Stimulated activated CD4-positive, alpha-beta T cell treated with anti-CD3 and anti-CD28 coated beads, Interleukin-12 subunit alpha, Interleukin-12 subunit beta, amount 100 ng/mL, for 48 hours (primary cell): ENCODE results near the gene FADS2.

ENCODE experiments used
- DNase-seq, 3 donors: peaks; one replicate each; pipeline ENCODE4 v3.0.0-alpha.2; 2020; ENCODE audit warnings: low read depth in 2 of 3, low spot score in 1 of 3

Gene FADS2

GRCh38 chr11:61904539-61905048, 76.5 kb downstream of the FADS2 start:
- no peak for DNase-seq

DNA sequence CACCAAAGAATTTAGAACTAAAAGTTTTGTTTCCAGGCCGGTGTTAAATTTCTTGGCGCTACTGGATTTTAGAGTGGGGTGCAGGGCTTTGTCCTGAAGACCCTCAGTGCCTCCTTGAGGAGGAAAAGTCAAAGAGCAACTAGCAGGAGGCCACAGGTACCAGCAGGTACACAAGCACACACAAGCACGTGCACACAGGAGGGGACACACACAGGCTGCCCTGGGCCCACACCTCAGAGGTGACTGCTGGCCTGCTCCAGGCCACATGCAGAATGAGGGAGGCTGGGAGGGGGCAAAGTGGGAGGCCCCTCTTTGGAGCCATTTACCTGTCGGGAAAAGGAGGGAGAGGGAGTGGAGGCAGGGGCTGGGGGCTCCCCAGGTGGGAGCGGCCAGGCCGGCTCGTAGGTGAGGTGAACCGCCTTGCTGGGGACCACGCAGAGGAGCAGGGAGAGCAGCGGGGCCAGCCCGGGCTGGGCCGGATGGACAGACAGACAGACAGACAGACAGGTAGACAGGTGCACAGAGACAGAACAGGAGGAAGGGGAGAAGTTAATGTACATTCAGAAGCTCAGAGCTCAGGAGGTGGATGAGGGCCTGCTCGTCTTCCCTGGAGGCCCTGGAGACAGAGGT, 77.1 kb downstream of the FADS2 start:
- no peak for DNase-seq

GRCh38 chr11:61905801-61906521, 77.9 kb downstream of the FADS2 start:
- DNase-seq: no peak

GRCh38 chr11:61906522-61906909, 78.4 kb downstream of the FADS2 start:
- DNase-seq: no peak

DNA sequence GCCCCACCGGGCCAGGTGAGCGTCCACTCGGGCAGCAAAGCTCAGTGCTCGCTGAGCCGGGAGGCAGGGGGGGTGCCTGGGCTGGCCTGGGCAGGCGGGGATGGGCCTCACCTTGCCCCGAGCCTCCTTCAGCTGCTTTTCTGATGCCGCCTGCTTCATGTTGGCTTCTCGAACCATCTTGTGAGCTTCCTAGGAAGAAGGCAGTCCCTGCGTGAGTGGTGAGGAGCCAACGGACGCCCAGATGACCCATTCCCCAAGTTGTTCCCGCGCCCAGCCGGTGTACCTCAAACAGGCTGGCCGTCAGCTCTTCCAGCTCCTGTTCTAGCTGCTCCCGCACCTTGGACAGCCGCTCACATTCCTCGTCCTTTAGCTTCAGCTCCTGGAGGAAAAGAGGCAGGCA, 79.2 kb downstream of the FADS2 start:
- DNase-seq: no peak

DNA sequence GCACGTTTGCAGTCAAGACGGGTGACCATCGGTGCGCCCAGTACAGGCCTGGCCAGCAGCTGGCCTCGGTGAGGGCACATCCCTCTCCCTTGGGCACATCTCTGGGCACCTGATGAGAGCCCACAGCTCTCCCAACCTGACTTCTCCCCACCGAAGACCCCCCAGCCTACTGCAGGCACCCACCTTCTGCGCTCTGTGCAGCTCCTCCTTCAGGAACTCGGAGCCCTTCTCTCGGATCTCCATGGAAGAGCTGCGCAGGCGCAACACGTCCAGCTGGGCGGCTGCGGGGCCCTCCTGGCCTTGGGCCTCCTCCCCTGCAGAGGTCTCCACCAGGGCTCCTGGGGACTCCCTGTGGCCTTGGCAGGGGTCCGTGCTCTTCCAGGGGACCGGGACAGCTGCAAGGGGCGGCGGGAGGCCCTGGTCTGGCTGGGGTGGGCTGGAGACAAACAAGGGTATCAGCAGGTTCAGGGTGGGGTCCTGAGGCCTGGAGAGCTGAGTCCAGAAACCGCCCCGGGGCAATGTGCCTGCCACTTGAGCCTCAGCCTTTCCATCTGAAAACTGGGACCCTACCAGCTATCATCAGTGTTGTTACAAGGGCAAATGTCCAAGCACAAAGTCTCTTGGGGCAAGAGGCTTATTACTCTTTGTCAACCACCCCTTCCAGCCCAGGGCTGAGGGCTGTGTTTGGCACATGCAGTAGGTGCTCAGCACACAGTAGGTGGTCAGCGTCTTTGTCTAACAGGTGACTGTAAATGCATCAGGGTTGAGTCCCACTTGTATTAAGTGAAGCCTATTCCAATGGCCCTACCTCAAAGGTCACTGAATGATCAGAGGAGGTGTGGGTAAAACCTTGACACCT, 80.0 kb downstream of the FADS2 start:
- no peak for DNase-seq

GRCh38 chr11:61908730-61909316, 80.7 kb downstream of the FADS2 start:
- DNase-seq: no peak

- no peak for DNase-seq
These were observed 82.4 kb downstream of the FADS2 start for GRCh38 chr11:61910187-61911127.

DNA sequence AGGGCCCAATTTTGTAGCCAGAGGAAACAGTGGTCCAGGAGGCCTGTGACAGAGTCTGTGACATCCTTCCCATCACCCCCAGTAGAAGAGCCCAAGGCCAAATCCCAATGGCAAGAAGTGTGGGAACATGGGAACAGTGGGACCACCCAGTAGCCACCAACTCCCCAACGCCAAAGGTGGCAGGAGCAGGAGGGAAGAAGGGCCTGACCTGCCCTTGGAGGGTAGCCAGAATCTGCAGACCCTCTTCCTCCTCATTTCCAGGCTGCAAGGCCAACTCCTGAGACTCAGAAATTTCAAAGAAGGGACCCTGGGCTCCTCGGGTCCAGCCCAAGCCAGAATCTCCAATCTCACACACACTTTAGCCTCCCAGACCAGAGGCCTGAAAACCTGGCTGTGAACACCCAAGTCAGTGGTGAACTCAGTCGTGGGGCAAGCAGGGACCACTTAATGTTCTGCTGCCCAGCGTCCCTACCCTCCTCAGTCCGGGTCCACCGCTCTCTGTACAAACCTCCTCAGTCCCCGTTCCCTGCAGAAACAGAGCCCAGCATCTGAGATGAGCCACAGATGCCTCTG, 83.1 kb downstream of the FADS2 start:
- no peak for DNase-seq

- DNase-seq: no peak
These were observed 83.8 kb downstream of the FADS2 start for GRCh38 chr11:61911701-61912529.

DNA sequence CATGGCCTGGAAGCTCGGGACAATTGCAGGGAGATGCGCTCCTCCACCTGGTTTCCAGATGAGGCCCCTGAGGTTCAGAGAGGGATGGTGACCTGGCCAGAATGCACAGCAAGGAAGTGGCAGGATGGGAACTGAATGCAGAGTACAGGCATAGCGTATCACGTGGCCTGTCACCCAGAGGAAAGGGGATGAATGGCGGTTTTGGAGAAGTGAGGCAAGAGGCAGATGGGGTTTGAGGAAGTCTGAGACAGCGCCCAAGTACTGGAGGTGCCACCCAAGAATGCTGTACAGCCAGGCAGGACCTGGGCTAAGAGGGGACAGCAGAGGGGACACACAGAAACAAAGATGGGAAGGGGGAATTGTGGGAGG, 84.4 kb downstream of the FADS2 start:
- no peak for DNase-seq

DNA sequence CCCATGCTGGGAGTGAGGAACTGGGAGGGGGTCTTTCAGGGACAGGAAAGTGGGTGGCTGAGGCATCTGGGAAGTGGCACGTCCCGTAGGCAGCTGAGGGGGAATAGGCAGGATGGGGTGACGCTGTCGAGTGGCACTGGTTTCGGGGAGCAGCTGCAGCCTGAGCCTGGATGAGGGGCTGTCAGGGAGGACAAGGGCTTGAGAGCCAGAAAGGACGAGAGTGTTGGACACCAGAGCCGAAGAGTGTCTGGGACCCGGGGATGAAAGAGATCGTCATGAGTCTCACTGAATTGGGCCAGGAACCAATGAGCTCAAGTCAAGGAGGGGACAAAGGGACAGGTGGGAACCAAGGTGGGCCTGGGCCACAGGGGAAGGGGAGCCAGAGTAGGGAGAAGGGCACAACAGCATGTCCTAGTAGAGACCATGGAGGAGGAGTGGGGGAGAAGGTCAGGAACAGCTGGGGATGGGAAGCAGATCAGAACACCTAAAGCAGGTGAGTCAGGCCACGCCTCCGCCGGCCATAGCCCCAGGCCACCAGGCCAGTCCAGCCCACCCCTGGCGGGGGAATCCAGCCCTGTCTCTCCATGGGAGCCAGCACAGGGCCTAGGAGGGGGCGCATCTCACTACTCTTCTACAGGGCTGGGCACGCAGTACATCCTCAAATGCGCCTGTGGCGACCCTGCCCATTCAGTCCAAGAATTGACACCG, 85.0 kb downstream of the FADS2 start:
- DNase-seq: no peak

DNA sequence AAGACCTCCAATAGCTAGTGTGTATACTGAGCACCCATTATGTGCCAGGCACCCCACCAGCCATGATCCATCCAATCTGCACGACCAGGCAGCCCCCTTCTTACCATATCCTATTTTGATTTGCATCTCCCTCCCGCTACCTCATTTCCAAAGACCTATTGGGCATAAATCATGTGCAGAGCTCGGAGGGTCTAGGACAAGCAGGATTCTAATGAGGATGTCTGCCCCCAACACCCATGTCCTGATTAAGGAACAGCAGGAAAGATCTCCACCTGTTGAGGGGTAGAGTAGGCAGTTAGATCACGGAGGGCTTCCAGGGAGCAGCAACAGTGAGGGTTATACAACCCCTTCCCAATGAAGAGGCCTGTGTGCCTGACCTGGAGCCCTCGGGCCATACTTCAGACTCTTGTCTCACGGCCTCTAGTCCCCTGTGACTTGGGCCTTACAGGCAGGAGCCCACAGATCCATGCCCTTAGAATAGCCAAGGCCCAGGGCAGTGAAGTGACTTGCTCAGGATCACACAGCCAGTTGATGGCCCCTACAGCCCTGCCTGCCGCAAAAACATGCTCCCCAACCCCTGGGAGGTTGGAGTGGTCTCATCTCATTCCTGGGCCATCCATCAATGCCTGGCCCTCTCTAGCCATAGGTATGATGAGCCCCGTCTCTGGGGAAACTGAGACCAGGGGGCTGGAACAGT, 85.7 kb downstream of the FADS2 start:
- no peak for DNase-seq

DNA sequence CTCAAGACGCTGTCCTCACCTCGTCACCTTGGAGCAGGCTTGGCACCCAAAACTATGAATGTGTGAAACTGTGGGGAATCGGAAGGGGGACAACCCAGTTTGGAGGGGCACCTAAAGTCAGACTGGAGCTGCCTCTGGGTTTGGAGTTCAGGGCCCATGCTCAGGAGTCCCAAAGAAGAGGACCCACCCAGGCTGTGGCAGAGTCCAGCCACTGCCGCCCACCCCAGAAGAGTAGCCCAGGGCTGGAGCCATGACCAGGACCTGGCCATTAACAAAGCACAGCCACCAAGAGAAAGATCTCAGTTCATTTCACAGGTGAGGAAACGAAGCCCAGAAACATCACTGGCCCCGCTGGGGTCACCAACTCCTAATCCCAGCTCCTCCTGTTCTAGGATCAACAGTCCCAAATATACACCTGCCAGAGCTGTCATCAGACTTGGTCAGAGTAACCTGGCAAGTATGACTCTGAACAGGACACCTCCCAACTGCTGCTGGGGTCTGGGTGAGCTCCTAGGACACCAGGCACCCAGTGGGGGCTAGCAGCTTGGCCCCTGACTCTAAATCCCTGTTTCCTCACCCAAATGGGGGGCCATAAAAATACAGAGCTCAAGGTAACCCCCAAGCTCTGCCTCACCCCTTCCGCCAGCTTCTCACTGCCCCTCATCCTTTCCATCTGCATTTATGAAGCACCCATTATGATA, 86.5 kb downstream of the FADS2 start:
- no peak for DNase-seq

DNA sequence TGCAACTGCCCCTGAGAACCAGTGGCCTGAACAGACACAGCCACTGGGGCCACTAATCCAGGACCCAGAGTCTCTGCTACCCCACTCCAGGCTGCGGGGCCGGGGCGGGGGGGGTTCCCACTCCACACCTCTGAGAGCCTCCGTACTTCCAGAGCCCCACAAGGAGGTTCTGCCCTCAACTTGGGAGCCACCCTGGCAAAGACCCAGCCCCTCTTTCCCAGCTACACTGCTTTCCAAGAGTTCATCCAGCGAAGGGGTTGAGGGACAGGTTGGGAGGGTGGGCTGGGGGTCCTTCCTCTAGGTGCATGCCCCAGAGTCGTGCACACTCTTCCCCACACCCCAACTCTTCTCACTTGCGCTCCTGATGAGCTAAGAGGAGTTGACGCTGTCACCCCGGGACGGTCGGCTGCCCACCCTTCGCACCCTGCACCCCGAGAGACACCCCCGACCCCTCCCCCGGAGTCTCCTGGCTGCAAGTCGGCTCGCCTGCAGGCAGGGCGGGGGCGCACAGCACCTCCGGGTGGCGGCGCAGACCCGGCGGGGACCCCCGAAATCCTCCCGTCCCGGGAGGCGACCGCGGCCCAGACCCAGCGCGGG, 88.7 kb downstream of the FADS2 start:
- no peak for DNase-seq
